Islet precursor cell (in vitro differentiated cells): Measurements from ENCODE around the gene CPVL.
A peak's percentile ranks its signal among the peaks of the same experiment; 100 is the strongest.

Source experiments
- DNase-seq: peaks from one replicate; pipeline ENCODE4 v3.0.0-alpha.2; 2018

CPVL gene

DNA sequence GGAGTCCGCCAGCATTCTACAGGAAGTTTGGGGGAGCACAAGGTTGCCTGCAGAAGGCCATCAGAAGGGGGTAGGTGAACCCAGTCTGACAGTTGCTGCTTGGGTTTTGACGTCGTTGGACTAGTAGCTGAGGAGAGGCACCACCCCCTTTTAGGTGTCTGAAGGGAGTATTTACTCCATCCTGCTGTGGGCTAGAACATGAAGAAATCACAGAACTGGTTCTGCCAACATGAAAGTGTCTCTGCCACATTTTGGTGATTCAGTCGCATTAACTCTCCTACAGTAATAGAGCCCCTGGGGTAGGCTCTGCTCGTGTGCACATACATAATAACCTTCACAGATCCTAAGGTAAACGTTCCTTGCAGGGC, 187.4 kb downstream of the CPVL start:
- DNase-seq = no peak

DNA sequence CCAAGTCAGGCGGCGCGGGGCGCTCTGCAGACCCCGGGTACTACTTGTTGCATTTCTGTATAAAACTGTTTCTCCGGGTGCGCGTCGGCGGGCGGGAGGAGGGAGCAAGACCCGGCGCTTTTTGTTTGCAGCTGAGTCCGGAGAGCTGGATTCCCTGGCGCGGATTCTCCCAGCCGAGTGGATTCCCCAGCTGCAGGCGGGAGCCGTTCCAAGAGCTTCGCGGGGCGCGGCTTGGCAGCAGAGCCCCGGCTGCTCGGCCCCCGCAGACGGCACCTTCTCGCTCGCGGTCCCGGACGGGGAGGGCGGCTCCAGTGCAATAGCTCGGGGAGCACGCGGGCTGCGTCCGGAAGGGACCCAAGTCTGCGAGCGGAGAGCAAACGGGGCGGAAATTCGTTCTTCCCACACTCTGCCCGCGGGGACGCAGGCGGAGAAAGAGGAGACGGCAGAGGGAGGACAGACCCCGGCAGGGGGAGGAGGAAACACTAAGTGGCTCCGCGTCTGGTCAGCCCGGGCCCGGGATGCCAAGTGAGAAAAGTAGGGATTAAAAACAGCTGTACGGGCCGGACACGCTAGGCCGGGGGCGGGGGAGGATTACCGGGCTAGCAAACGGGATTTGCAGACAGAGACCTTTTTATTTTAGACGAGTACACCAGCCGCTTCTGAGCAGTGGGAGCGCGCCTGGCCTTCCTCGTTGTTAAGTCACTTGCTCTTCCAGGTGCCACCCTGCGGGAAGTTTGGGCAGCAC, 187.9 kb downstream of the CPVL start, which contains the start of gene TRIL:
Gene TRIL (minus strand): TSS at position 96 of the 745 bp plus-strand sequence. CDS start 284 bp downstream, outside the sequence.
- DNase-seq = peak; percentile 89

DNA sequence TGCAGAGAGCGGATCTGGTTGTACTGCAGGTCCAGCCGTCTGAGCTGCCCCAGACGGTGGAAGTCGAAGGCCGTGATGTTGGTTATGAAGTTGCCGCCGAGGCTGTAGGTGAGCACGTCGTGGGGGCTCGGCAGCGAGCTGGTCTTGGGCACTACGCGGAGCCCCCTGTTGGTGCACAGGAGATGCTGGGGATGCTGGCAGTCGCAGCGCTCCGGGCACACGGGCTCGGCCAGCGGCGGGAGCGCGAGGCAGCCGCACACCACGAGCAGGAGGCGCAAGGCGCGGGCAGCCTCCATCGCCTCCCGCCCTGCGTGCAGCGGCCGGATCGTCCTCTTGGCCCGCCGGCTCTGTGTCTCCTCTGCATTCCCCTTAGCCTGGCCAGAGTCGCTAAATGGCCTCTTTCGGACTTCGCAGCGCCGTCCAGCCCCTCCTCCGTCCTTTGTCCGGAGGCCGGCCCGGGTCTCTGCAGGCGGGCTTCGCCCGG, 188.5 kb downstream of the CPVL start:
- no peak for DNase-seq

DNA sequence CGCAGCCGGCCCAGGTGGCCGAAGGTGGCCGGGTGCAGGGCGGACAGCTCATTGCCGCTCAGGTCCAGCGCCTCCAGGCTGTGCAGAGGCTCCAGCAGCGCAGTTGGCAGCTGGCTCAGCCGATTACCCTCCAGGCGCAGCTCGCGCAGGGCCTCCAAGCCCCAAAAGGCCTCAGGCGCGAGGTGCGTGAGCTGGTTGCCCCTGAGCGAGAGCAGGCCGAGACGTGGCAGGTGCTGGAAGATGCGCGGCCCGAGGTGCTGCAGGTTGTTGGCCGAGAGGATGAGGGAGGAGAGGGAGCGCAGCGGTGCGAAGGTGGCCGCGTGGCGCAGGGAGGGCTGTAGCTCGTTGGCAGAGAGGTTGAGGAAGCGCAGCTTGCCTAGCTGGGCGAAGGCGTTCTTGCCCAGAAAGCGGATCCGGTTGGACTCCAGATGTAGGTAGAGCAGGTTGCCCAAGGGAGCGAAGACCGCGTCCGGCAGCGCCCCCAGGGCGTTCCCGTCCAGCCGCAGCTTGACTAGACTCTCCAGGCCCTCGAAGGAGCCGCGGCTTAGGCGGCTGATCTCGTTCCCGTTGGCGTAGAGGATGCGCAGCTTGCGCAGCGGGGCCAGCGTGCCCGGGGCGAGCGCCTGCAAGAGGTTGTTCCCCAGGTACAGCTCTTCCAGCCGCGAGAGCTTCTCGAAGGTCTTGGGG, 189.1 kb downstream of the CPVL start:
- DNase-seq = peak; percentile 75

DNA sequence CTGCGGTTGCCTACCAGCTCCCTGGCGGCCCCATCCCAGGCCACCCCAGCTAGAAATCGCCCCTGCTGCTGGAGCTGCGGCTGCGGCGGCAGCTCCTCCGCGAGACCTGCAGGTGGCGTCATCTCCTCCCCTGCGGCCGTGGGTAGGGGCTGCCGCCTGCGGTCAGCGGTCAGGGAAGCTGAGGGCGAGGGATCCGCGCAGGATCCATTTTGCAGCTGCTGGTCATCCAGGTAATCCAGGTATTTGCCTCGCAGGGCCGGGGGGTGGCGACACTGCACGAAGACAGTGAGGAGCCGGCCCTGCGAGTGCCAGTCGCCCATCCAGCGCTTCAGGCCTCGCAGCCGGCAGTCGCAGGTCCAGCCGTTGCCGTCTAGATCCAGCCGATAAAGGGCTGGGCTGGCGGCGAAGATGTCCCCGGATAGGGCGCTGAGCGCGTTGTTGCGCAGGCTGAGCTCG, 189.7 kb downstream of the CPVL start:
- peak; percentile 97 for DNase-seq

DNA sequence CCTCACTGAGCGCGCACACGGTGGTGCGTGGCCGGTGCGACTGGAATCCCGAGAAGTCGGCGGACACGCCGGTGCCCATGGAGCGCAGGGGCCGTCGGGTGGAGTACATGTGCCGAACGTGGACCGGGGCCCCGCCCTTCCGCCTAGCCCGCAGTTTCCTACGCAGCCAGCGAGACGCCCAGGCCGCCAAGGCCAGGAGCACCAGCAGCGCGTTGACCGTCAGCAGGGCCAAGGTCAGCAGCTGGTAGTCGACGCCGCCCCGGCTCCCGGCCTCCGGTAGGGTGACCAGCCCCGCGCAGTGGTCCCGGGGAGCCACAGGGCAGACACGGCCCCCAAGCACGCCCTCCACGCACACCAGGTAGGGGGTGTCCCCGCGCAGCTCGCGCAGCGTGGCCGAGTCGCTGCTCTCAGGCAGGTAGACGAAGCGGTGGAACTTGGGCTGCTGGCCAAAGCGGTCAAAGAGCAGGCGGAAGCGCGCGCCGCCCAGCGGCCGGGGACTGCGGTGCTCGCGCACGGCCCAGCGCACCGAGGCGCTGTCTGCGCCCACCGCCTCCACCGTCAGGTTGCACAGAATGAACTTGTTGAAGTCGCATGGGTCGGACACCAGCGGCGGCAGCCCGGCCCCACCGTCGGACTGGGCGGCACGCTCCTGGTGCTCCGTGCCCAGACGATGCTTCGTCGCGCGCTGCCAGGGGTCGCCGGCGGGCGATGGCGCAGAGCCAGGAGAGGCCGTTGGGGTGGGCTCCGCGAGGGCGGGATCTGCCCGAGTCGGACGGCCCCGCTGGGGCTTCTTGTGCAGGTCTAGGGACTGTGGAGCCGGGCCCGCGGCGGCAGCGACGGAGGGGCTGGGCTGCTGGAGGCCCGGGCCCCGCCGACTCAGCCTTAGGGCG, 190.4 kb downstream of the CPVL start:
- DNase-seq = peak; percentile 90

DNA sequence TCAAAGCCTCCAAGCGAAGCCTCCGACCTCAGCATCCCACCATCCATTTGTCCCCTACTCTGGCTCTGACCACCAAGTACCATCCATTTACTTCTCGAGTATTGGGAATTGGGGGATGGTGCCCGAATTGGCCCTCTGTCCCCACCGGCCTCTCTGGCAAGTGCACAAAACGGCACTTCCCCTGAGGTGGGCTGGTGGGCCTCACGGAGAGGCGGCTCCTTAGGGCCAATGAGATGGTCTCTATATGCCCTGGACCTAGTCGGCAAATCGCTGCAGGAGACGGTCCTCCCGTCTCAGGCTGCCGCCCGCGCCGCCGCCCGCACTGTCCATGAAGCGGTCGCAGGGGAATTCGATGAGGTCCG, 191.0 kb downstream of the CPVL start:
- no peak for DNase-seq

DNA sequence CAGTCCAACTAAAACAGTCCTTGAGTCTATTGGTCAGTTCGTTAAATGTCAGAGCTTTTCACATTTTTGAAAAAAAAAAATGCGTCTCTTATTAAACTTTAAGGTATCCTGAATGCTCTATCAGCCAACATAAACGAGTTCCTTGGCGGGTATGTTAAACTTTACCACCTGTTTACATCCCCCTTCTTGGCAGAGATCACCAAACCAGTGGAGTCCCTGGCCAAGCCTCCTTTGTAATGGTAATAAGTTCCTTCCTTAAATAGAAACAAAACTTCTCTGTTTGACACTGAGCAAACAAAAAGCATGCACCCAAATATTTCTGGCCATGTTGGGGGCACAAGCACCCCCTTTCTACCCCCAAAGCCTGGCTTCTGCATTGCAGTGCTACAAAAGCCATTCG, 191.4 kb downstream of the CPVL start:
- DNase-seq = no peak

DNA sequence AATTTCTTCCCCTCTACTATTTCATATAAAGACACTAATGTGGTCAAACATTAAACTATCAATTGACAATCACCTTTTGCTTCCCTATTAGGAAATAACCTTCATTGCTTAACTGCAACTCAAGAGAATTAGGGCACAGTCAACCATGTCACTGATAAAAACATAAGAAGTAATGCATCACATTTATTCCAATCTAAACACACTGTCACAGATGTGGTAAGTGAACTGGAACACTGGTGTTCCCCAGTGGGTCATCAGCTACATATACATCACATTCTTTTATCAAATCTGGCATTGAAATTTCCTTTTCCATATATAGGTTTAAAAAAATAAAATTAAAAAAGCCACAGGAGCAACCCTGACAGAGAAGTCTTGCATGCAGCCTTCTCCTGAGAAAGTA, 191.9 kb downstream of the CPVL start:
- DNase-seq = no peak

DNA sequence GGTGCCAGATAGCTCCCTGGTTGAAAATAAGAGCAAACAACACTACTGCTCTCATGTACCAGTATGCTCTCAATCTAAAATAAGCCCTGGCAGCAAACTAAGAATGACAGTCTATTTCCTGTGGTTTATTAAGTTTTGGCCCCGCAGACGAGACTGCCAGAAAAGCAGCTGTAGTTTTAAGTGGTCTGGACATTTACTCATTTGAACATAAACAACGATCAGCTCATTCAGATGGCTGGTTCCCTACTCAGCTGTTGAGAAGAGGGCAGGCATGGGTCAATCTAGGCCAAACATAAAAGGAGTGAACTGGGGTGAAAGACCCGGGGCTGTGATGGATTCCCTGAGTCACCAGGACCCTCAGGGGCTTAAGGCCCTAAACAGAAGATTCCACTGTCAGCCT, 192.7 kb downstream of the CPVL start:
- DNase-seq = peak; percentile 69
